ENCODE data around the gene ILKAP.

ILKAP gene

GRCh38 chr2:238236571-238236970, 33.1 kb upstream of the ILKAP start:
- no peak for DNase-seq

- no peak for DNase-seq
These were observed 32.4 kb upstream of the ILKAP start for GRCh38 chr2:238235856-238236255.

- DNase-seq: no peak
These were observed 31.8 kb upstream of the ILKAP start for GRCh38 chr2:238235331-238235732.

GRCh38 chr2:238233625-238234024, 30.1 kb upstream of the ILKAP start:
- DNase-seq: no peak

GRCh38 chr2:238231809-238232208, 28.3 kb upstream of the ILKAP start:
- no peak for DNase-seq

- DNase-seq: no peak
These were observed 27.8 kb upstream of the ILKAP start for GRCh38 chr2:238231251-238231793.

GRCh38 chr2:238230699-238231098, 27.2 kb upstream of the ILKAP start:
- DNase-seq: no peak

GRCh38 chr2:238228700-238229099, 25.2 kb upstream of the ILKAP start:
- DNase-seq: no peak

- DNase-seq: no peak
These were observed 24.1 kb upstream of the ILKAP start for GRCh38 chr2:238227587-238228032.

GRCh38 chr2:238226698-238227586, 23.4 kb upstream of the ILKAP start:
- no peak for DNase-seq

GRCh38 chr2:238225911-238226697, 22.6 kb upstream of the ILKAP start:
- DNase-seq: no peak

GRCh38 chr2:238225121-238225520, 21.6 kb upstream of the ILKAP start:
- DNase-seq: no peak

- no peak for DNase-seq
These were observed 21.0 kb upstream of the ILKAP start for GRCh38 chr2:238224356-238225035.

GRCh38 chr2:238220892-238221521, 17.5 kb upstream of the ILKAP start:
- DNase-seq: no peak

GRCh38 chr2:238220274-238220891, 16.9 kb upstream of the ILKAP start:
- no peak for DNase-seq

GRCh38 chr2:238216651-238217184, 13.2 kb upstream of the ILKAP start:
- no peak for DNase-seq

GRCh38 chr2:238207006-238207405, 3.5 kb upstream of the ILKAP start:
- DNase-seq: no peak

- DNase-seq: no peak
These were observed 633 bp upstream of the ILKAP start for GRCh38 chr2:238203973-238204683.

- DNase-seq: peak; percentile 48
These were observed 985 bp downstream of the ILKAP start for GRCh38 chr2:238202326-238203093.

- no peak for DNase-seq
These were observed 13.1 kb downstream of the ILKAP start for GRCh38 chr2:238190445-238190844.

Measured in NCI-H1105 treated with DMSO at 0.1 percent for 48 hours (cell line).